Smooth muscle cell (in vitro differentiated cells): ENCODE measurements around the gene HSPA1L. TPM values are rescaled to one million over a fixed set of nuclear protein-coding genes. Genes with fewer than 3 reads are reported as not detected.
A peak's percentile ranks its signal among the peaks of the same experiment; 100 is the strongest.
"Not testable (repeated sequence)": the region's sequence is repeated elsewhere in the genome, so short reads cannot be mapped to it uniquely, and the experiment has no call there.

Experiments used
- DNase-seq: peaks from one replicate; lab custom pipeline; 2025; ENCODE audit not compliant: unreplicated experiment; lab: John Stamatoyannopoulos, UW
- H2AFZ ChIP-seq: fragments of 200-600 bp; sonication (generic); 2 replicates; pipeline ENCODE4 v1.6.0; 2016; ENCODE audit warnings: antibody characterized with exemption, low read depth, mild to moderate bottlenecking
- H3F3A ChIP-seq: fragments of 200-600 bp; sonication (generic); 2 replicates; pipeline ENCODE4 v1.6.0; 2017; ENCODE audit warnings: antibody characterized with exemption, low read depth
- H3K27ac ChIP-seq: fragments of 200-600 bp; sonication (generic); 2 replicates; pipeline ENCODE4 v1.5.1; 2016; ENCODE audit warnings: low read depth, mild to moderate bottlenecking
- H3K27me3 ChIP-seq: fragments of 200-600 bp; sonication (generic); 2 replicates; pipeline ENCODE4 v1.6.1; 2016; ENCODE audit warnings: low read depth, mild to moderate bottlenecking
- H3K36me3 ChIP-seq: fragments of 200-600 bp; sonication (generic); 2 replicates; pipeline ENCODE4 v1.5.1; 2016; ENCODE audit warnings: low read depth
- H3K4me1 ChIP-seq: fragments of 200-600 bp; sonication (generic); 2 replicates; pipeline ENCODE4 v1.5.1; 2016; ENCODE audit warnings: low read depth
- H3K4me2 ChIP-seq: fragments of 200-600 bp; sonication (generic); 2 replicates; pipeline ENCODE4 v1.6.0; 2016; ENCODE audit warnings: mild to moderate bottlenecking
- H3K4me3 ChIP-seq: fragments of 200-600 bp; sonication (generic); 2 replicates; pipeline ENCODE4 v1.5.1; 2016; ENCODE audit warnings: mild to moderate bottlenecking
- H3K79me2 ChIP-seq: fragments of 200-600 bp; sonication (generic); 2 replicates; pipeline ENCODE4 v1.6.0; 2016; ENCODE audit warnings: low read depth, mild to moderate bottlenecking
- H3K9ac ChIP-seq: fragments of 200-600 bp; sonication (generic); 2 replicates; pipeline ENCODE4 v1.6.0; 2016; ENCODE audit warnings: low read depth
- H3K9me3 ChIP-seq: fragments of 200-600 bp; sonication (generic); replicated peaks from 2 replicates; pipeline ENCODE4 v1.5.1; 2016; ENCODE audit warnings: low read depth
- H4K20me1 ChIP-seq: fragments of 200-600 bp; sonication (generic); 2 replicates; pipeline ENCODE4 v1.6.0; 2016; ENCODE audit warnings: low read depth
- WGBS: methylation state at CpG from one replicate; pipeline ENCODE4 v1.1.7; 2016; ENCODE audit warnings: low lambda C conversion rate; 5-methylcytosine and 5-hydroxymethylcytosine counted together
- polyA plus RNA-seq: library from polyadenylated mRNA; unstranded; fragments of >200 nt; fragmentation: Nextera tagmentation; extraction: Ambion mirVana; gene quantifications from 2 replicates; pipeline ENCODE4 v1.2.1, GENCODE V29; 2016
- total RNA-seq: library from RNA; depleted of rRNA; stranded (reverse); fragments of >200 nt; gene quantifications from 2 replicates; pipeline ENCODE4 v1.2.3, GENCODE V29; 2014
- TF ChIP-seq, protein P1 (sequence below): fragments of 200-600 bp; sonication (generic); IDR thresholded peaks from 2 replicates; pipeline ENCODE4 v1.5.1; 2017; ENCODE audit warnings: borderline replicate concordance, mild to moderate bottlenecking, antibody characterized with exemption; ENCODE audit not compliant: insufficient read depth, poor library complexity, severe bottlenecking

The HSPA1L gene
- total and polyA plus RNA-seq, 2 experiments from 2014 or later, result 0.19 to 0.63 TPM

- DNase-seq, result peak; percentile 92
- H3K27ac ChIP-seq, result peak within 1 kb of the TSS; percentile 63
- peaks cover 4% of the 10 kb centered on the region for H3K4me1 ChIP-seq
- H3K4me3 ChIP-seq, result peak within 1 kb of the TSS; percentile 68
- no peaks in the 10 kb centered on the region for H3K9me3 ChIP-seq
- H3K79me2 ChIP-seq, result peaks cover 33% of the 10 kb centered on the region
- no peaks in the 10 kb centered on the region for H3K36me3 ChIP-seq
- no peaks in the 10 kb centered on the region for H4K20me1 ChIP-seq
- H3K4me2 ChIP-seq, result peak within 1 kb of the TSS; percentile 86
- peaks cover 11% of the 10 kb centered on the region for H3F3A ChIP-seq
- peak within 1 kb of the TSS; percentile 67 for H2AFZ ChIP-seq
- H3K9ac ChIP-seq, result peak within 1 kb of the TSS; percentile 75
- TF ChIP-seq, protein P1, sequence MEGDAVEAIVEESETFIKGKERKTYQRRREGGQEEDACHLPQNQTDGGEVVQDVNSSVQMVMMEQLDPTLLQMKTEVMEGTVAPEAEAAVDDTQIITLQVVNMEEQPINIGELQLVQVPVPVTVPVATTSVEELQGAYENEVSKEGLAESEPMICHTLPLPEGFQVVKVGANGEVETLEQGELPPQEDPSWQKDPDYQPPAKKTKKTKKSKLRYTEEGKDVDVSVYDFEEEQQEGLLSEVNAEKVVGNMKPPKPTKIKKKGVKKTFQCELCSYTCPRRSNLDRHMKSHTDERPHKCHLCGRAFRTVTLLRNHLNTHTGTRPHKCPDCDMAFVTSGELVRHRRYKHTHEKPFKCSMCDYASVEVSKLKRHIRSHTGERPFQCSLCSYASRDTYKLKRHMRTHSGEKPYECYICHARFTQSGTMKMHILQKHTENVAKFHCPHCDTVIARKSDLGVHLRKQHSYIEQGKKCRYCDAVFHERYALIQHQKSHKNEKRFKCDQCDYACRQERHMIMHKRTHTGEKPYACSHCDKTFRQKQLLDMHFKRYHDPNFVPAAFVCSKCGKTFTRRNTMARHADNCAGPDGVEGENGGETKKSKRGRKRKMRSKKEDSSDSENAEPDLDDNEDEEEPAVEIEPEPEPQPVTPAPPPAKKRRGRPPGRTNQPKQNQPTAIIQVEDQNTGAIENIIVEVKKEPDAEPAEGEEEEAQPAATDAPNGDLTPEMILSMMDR, result peak; percentile 31
- H3K27me3 ChIP-seq, result no peaks in the 10 kb centered on the region
- under 1% methylated on average over 37 of the region's 51 CpGs for whole genome bisulfite sequencing
These were observed 8.4 kb downstream of the HSPA1L start, which contains the start of gene LSM2 for GRCh38 chr6:31806470-31807272. Gene LSM2 (minus strand): TSS chr6:31806966. CDS start chr6:31806757, 209 bp downstream.

GRCh38 chr6:31805939-31806469, 9.1 kb downstream of the HSPA1L start:
- peak overlapping the region; percentile 86 for H3K4me2 ChIP-seq
- no peaks in the 10 kb centered on the region for H3K27me3 ChIP-seq
- WGBS, result 12% methylated on average over 7 of the region's 7 CpGs
- H4K20me1 ChIP-seq, result no peaks in the 10 kb centered on the region
- H3K4me3 ChIP-seq, result peak overlapping the region; percentile 68
- peak overlapping the region; percentile 63 for H3K27ac ChIP-seq
- no peaks in the 10 kb centered on the region for H3K36me3 ChIP-seq
- TF ChIP-seq, protein P1, result no peak
- no peaks in the 10 kb centered on the region for H3K9me3 ChIP-seq
- peak overlapping the region; percentile 75 for H3K9ac ChIP-seq
- DNase-seq, result no peak
- H2AFZ ChIP-seq, result peak overlapping the region; percentile 67
- peaks cover 4% of the 10 kb centered on the region for H3K4me1 ChIP-seq
- H3F3A ChIP-seq, result peaks cover 11% of the 10 kb centered on the region
- H3K79me2 ChIP-seq, result peaks cover 33% of the 10 kb centered on the region

DNA sequence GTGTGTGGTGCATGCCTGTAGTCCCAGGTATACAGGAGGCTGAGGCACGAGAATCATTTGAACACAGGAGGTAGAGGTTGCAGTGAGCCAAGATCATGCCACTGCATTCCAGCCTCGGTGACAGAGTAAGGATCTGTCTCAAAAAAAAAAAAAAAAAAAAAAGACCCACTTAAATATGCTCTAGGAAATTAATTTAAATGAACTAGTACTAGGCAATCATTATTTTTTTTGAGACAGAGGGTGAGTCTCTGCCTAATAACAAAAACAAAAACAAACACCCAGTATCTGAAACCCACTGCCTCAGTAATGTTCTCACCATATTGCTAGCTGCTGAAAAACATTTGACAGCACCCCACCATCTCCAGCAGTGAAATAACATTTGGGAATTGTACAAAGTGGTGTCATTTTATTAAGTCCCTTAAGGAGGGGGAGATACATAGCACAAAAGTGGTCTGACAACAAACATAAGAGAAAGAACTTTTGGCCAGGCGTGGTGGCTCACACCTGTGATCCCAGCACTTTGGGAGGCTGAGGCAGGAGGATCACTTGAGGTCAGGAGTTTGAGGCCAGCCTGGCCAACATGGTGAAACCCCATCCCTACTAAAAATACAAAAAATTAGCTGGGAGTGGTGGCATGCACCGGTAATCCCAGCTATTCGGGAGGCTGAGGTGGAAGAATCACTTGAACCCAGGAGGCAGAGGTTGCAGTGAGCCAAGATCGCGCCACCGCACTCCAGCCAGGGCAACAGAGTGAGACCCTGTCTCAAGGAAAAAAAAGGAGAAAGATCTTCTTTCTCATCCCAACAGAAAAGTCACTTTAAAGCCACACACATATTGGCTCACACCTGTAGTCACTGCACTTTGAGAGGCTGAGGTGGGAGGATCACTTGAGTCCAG, 13.8 kb downstream of the HSPA1L start:
- DNase-seq, H3K9ac ChIP-seq, H3K27me3 ChIP-seq: not testable (repeated sequence)

GRCh38 chr6:31799781-31800180, 15.3 kb downstream of the HSPA1L start:
- no peaks in the 10 kb centered on the region for H4K20me1 ChIP-seq
- H3K79me2 ChIP-seq, result peaks cover 23% of the 10 kb centered on the region
- no peak for DNase-seq
- TF ChIP-seq, protein P1, result no peak
- H2AFZ ChIP-seq, result no peak overlapping the region
- H3K4me2 ChIP-seq, result no peak overlapping the region
- no peaks in the 10 kb centered on the region for H3K27me3 ChIP-seq
- WGBS, result 96% methylated on average over 12 of the region's 12 CpGs
- H3K27ac ChIP-seq, result no peak overlapping the region
- no peaks in the 10 kb centered on the region for H3K4me1 ChIP-seq
- H3K9me3 ChIP-seq, result no peaks in the 10 kb centered on the region
- H3F3A ChIP-seq, result peaks cover 14% of the 10 kb centered on the region
- no peak overlapping the region for H3K4me3 ChIP-seq
- H3K9ac ChIP-seq, result no peak overlapping the region
- no peaks in the 10 kb centered on the region for H3K36me3 ChIP-seq

More for the DNA sequence above, 13.8 kb downstream of the HSPA1L start:
- not testable (repeated sequence) for H3K36me3 ChIP-seq, H2AFZ ChIP-seq, H3K9me3 ChIP-seq, H3K27ac ChIP-seq, H3K4me2 ChIP-seq, H4K20me1 ChIP-seq, H3K4me1 ChIP-seq, H3K4me3 ChIP-seq
- 98% methylated on average over 8 of the region's 8 CpGs for WGBS
- Histone ChIP-seq H3F3A (peaks cover 14% of the 10 kb centered on the region), H3K79me2 (peaks cover 31% of the 10 kb centered on the region)
